ENCODE results near the gene ADH1A.
"Not testable (repeated sequence)": the region's sequence is repeated elsewhere in the genome, so short reads cannot be mapped to it uniquely, and the experiment has no call there.

ADH1A gene

GRCh38 chr4:99290848-99291786 is at the start of gene ADH1A:
TSS of gene ADH1A (minus strand) at chr4:99290985. CDS start at chr4:99290914, 71 bp downstream.
- DNase-seq = no peak

GRCh38 chr4:99339172-99339571 is 48.4 kb upstream of the ADH1A start:
- no peak for DNase-seq

- DNase-seq = no peak
Measured at GRCh38 chr4:99336553-99336952, 45.8 kb upstream of the ADH1A start.

GRCh38 chr4:99334880-99335279 is 44.1 kb upstream of the ADH1A start:
- DNase-seq = no peak

- DNase-seq = no peak
Measured at GRCh38 chr4:99330648-99331047, 39.9 kb upstream of the ADH1A start.

GRCh38 chr4:99329876-99330275 is 39.1 kb upstream of the ADH1A start:
- DNase-seq = no peak

- no peak for DNase-seq
Measured at GRCh38 chr4:99324979-99325378, 34.2 kb upstream of the ADH1A start.

- no peak for DNase-seq
Measured at GRCh38 chr4:99324361-99324760, 33.6 kb upstream of the ADH1A start.

GRCh38 chr4:99323756-99324155 is 33.0 kb upstream of the ADH1A start:
- no peak for DNase-seq

GRCh38 chr4:99321241-99322191 is 30.7 kb upstream of the ADH1A start, which contains the start of gene ADH1B:
TSS of gene ADH1B (minus strand) at chr4:99321401. CDS start at chr4:99321331, 70 bp downstream.
- no peak for DNase-seq

GRCh38 chr4:99317811-99318210 is 27.0 kb upstream of the ADH1A start:
- DNase-seq = not testable (repeated sequence)

GRCh38 chr4:99317354-99317753 is 26.6 kb upstream of the ADH1A start:
- no peak for DNase-seq

- no peak for DNase-seq
Measured at GRCh38 chr4:99315839-99316238, 25.1 kb upstream of the ADH1A start.

- no peak for DNase-seq
Measured at GRCh38 chr4:99314211-99314610, 23.4 kb upstream of the ADH1A start.

- DNase-seq = no peak
Measured at GRCh38 chr4:99310389-99310788, 19.6 kb upstream of the ADH1A start.

- DNase-seq = no peak
Measured at GRCh38 chr4:99305638-99306400, 15.0 kb upstream of the ADH1A start.

GRCh38 chr4:99301376-99302164 is 10.8 kb upstream of the ADH1A start:
- no peak for DNase-seq

GRCh38 chr4:99300934-99301333 is 10.1 kb upstream of the ADH1A start:
- no peak for DNase-seq

- DNase-seq = no peak
Measured at GRCh38 chr4:99293357-99293756, 2.6 kb upstream of the ADH1A start.

- no peak for DNase-seq
Measured at GRCh38 chr4:99285387-99285786, 5.4 kb downstream of the ADH1A start.

- no peak for DNase-seq
Measured at GRCh38 chr4:99282731-99283130, 8.1 kb downstream of the ADH1A start.

GRCh38 chr4:99281261-99281660 is 9.5 kb downstream of the ADH1A start:
- DNase-seq = no peak

All from stimulated activated CD4-positive, alpha-beta T cell treated with anti-CD3 and anti-CD28 coated beads, Interleukin-1b, Interleukin-23, amount 100 ng/mL, for 48 hours (primary cell).